Iris pigment epithelial cell (primary cell): ENCODE data around the gene METTL3.
"Not testable (repeated sequence)": the region's sequence is repeated elsewhere in the genome, so short reads cannot be mapped to it uniquely, and the experiment has no call there.

ENCODE experiments used
- DNase-seq: peaks from one replicate; pipeline ENCODE4 v3.0.0-alpha.2; 2011; ENCODE audit warnings: low read depth

METTL3 gene

GRCh38 chr14:21510735-21511657 is at the start of gene METTL3:
METTL3 (minus strand) TSS chr14:21511340; CDS start chr14:21511223, 117 bp downstream.
- peak; percentile 100 for DNase-seq

GRCh38 chr14:21558703-21559170 is 47.6 kb upstream of the METTL3 start:
- DNase-seq, result no peak

- DNase-seq, result peak; percentile 85
Measured at GRCh38 chr14:21557084-21557901, 46.2 kb upstream of the METTL3 start.

- peak; percentile 9 for DNase-seq
Measured at GRCh38 chr14:21556378-21557083, 45.4 kb upstream of the METTL3 start.

- DNase-seq, result no peak
Measured at GRCh38 chr14:21553266-21553665, 42.1 kb upstream of the METTL3 start.

- DNase-seq, result not testable (repeated sequence)
Measured at GRCh38 chr14:21544588-21544987, 33.4 kb upstream of the METTL3 start.

GRCh38 chr14:21543963-21544362 is 32.8 kb upstream of the METTL3 start:
- DNase-seq, result no peak

GRCh38 chr14:21543521-21543960 is 32.4 kb upstream of the METTL3 start:
- DNase-seq, result no peak

GRCh38 chr14:21541413-21542074 is 30.4 kb upstream of the METTL3 start:
- no peak for DNase-seq

- no peak for DNase-seq
Measured at GRCh38 chr14:21539189-21539940, 28.2 kb upstream of the METTL3 start.

- no peak for DNase-seq
Measured at GRCh38 chr14:21537090-21537424, 25.9 kb upstream of the METTL3 start.

GRCh38 chr14:21536418-21537089 is 25.4 kb upstream of the METTL3 start:
- DNase-seq, result no peak

- DNase-seq, result no peak
Measured at GRCh38 chr14:21535545-21536417, 24.6 kb upstream of the METTL3 start.

GRCh38 chr14:21534576-21534975 is 23.4 kb upstream of the METTL3 start:
- no peak for DNase-seq

- no peak for DNase-seq
Measured at GRCh38 chr14:21533294-21533693, 22.2 kb upstream of the METTL3 start.

- DNase-seq, result no peak
Measured at GRCh38 chr14:21529515-21529914, 18.4 kb upstream of the METTL3 start.

GRCh38 chr14:21528381-21529348 is 17.5 kb upstream of the METTL3 start:
- DNase-seq, result peak; percentile 79

- no peak for DNase-seq
Measured at GRCh38 chr14:21527318-21527679, 16.2 kb upstream of the METTL3 start.
